ENCODE data around the gene PHLDA1.
"Not testable (repeated sequence)": the region's sequence is repeated elsewhere in the genome, so short reads cannot be mapped to it uniquely, and the experiment has no call there.

The PHLDA1 gene

DNA sequence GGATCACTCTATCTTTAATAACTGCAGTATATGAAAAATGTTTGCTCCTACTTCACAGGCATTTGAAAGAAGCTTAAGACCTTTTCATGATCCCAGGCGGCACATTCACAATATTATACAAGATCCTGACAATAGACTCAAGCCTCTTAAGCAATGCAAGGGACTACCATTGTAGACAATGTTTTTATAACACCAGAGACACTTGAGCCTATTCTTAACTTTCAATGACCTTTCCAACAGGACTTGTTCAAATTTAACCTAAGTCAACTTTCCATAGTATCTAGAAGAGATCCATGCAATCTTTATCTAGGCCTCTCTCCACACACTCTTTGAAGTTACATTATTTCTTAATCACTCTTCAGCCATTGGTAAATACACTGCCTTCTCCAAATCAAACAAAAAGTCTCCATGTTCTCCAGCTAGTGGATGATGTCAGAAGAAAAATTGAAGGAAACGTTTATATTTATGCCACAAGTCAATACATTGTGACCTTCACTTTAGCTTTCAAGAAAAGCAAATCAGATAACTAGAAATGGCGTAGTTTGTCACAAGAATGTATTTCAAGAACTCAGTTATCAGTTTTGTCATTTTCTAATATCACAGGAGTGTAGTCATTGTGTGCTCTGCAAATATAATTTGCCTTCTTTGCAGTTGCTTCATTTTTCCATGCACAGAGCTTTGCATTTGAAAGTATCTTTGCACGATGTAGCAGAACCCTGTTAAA is 41.2 kb downstream of the PHLDA1 start:
- Histone ChIP-seq H3K27me3 (ENCODE audit: control insufficient read depth, insufficient read depth, low read length) (no peaks in the 10 kb centered on the region), H3K36me3 (ENCODE audit: control insufficient read depth, insufficient read depth, low read length) (no peaks in the 10 kb centered on the region), H3K9me3 (ENCODE audit: control insufficient read depth, insufficient read depth, low read length) (no peaks in the 10 kb centered on the region), H3K9ac (ENCODE audit: low read depth, low read length) (no peak overlapping the region), H3K4me1 (ENCODE audit: control insufficient read depth, insufficient read depth, low read length) (peaks cover 7% of the 10 kb centered on the region), H3K4me3 (ENCODE audit: low read depth, low read length) (no peak overlapping the region)

- not testable (repeated sequence) for H3K4me3 ChIP-seq (ENCODE audit: low read depth, low read length); H3K9ac ChIP-seq (ENCODE audit: low read depth, low read length); H3K9me3 ChIP-seq (ENCODE audit: control insufficient read depth, insufficient read depth, low read length); H3K4me1 ChIP-seq (ENCODE audit: control insufficient read depth, insufficient read depth, low read length); H3K27me3 ChIP-seq (ENCODE audit: control insufficient read depth, insufficient read depth, low read length); H3K36me3 ChIP-seq (ENCODE audit: control insufficient read depth, insufficient read depth, low read length)
Measured at GRCh38 chr12:75987709-75988108, 43.9 kb downstream of the PHLDA1 start.

DNA sequence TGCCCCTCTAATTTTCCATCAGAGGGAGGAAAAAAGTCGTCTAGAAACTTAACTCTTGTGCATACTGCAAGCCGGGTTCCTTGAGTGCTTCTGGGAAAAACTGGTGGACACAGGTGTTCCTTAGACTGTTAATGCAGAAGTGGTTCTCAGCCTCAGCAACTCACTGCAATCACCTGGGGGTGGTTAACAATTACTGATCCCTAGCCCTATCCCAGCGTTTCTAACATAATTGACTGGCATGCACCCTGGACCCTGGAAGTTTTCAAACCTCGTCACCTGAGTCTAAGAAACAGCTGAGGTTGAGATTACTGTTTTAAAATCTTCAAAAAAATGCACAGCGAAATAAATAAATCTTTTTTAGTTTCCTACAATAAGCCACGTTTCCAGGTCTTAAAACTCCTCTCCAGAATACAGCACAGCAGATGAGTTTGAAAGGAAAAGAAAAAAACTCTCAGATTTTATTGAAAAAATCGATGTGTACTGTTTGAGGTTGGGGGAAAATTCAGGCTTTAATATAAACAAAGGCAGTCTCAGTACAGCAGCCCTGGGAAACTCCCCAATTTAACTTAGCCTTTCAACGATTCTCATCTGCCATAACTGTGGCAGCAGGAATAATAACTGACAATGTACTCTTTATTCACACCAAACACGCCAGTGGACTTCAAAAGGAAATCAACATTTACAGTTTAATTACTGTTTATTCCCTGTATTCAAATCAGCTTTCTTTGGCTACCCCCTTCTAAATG is 45.4 kb downstream of the PHLDA1 start:
- H3K36me3 ChIP-seq (ENCODE audit: control insufficient read depth, insufficient read depth, low read length) = no peaks in the 10 kb centered on the region
- peaks cover 3% of the 10 kb centered on the region for H3K4me1 ChIP-seq (ENCODE audit: control insufficient read depth, insufficient read depth, low read length)
- no peaks in the 10 kb centered on the region for H3K27me3 ChIP-seq (ENCODE audit: control insufficient read depth, insufficient read depth, low read length)
- no peaks in the 10 kb centered on the region for H3K9me3 ChIP-seq (ENCODE audit: control insufficient read depth, insufficient read depth, low read length)
- no peak overlapping the region for H3K9ac ChIP-seq (ENCODE audit: low read depth, low read length)
- no peak overlapping the region for H3K4me3 ChIP-seq (ENCODE audit: low read depth, low read length)

- H3K36me3 ChIP-seq (ENCODE audit: control insufficient read depth, insufficient read depth, low read length) = no peaks in the 10 kb centered on the region
- H3K4me3 ChIP-seq (ENCODE audit: low read depth, low read length) = no peak overlapping the region
- H3K4me1 ChIP-seq (ENCODE audit: control insufficient read depth, insufficient read depth, low read length) = peaks cover 3% of the 10 kb centered on the region
- H3K27me3 ChIP-seq (ENCODE audit: control insufficient read depth, insufficient read depth, low read length) = no peaks in the 10 kb centered on the region
- H3K9ac ChIP-seq (ENCODE audit: low read depth, low read length) = no peak overlapping the region
- no peaks in the 10 kb centered on the region for H3K9me3 ChIP-seq (ENCODE audit: control insufficient read depth, insufficient read depth, low read length)
Measured at GRCh38 chr12:75985566-75985965, 46.0 kb downstream of the PHLDA1 start.

DNA sequence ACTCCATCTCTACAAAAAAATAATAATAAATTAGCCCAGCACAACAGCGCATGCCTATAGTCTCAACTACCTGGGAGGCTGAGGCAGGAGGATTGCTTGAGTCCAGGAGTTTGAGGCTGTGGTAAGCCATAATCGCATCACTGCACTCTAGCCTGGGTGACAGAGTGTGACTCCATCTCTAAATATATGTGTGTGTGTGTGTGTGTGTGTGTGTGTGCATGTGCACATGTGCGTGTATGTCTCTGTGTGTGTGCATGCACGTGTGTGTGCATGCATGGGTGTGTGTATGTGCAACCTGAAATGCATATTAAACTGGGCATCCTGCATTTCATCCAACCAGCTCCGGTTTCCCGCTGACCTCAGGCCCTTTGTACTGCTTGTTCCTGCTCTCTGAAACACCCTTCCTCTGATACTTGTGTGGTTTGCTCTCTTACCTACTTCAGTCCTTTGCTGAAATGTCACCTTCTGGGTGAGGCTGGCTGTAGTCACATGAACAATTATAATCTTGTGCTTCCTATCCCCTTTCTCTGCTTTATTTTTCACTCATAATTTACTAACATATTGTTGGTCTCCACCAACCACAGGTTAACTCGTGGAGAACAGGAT is 46.9 kb downstream of the PHLDA1 start:
- Histone ChIP-seq H3K36me3 (ENCODE audit: control insufficient read depth, insufficient read depth, low read length) (no peaks in the 10 kb centered on the region), H3K9ac (ENCODE audit: low read depth, low read length) (no peak overlapping the region), H3K9me3 (ENCODE audit: control insufficient read depth, insufficient read depth, low read length) (no peaks in the 10 kb centered on the region), H3K4me1 (ENCODE audit: control insufficient read depth, insufficient read depth, low read length) (peaks cover 3% of the 10 kb centered on the region), H3K4me3 (ENCODE audit: low read depth, low read length) (no peak overlapping the region), H3K27me3 (ENCODE audit: control insufficient read depth, insufficient read depth, low read length) (no peaks in the 10 kb centered on the region)

DNA sequence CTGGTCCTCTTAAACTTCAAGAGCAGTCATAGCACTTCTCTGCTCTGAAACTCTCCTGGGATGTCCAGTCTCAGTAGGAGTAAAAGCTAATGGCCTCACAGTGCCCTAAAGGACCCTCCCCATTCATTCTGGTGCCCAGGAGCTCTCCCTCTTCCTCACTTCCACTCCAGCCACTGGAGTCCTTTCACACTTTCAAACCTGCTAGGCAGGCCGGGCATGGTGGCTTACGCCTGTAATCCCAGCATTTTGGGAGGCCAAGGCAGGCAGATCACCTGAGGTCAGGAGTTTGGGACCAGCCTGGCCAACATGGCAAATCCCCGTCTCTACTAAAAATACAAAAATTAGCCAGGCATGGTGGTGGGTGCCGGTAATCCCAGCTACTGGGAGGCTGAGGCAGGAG is 47.7 kb downstream of the PHLDA1 start:
- H3K4me1 ChIP-seq (ENCODE audit: control insufficient read depth, insufficient read depth, low read length); H3K9ac ChIP-seq (ENCODE audit: low read depth, low read length); H3K36me3 ChIP-seq (ENCODE audit: control insufficient read depth, insufficient read depth, low read length); H3K9me3 ChIP-seq (ENCODE audit: control insufficient read depth, insufficient read depth, low read length); H3K4me3 ChIP-seq (ENCODE audit: low read depth, low read length); H3K27me3 ChIP-seq (ENCODE audit: control insufficient read depth, insufficient read depth, low read length): not testable (repeated sequence)

GRCh38 chr12:75982979-75983660 is 48.5 kb downstream of the PHLDA1 start:
- Histone ChIP-seq H3K4me1 (ENCODE audit: control insufficient read depth, insufficient read depth, low read length) (peaks cover 7% of the 10 kb centered on the region), H3K4me3 (ENCODE audit: low read depth, low read length) (no peak overlapping the region), H3K27me3 (ENCODE audit: control insufficient read depth, insufficient read depth, low read length) (no peaks in the 10 kb centered on the region), H3K36me3 (ENCODE audit: control insufficient read depth, insufficient read depth, low read length) (no peaks in the 10 kb centered on the region), H3K9ac (ENCODE audit: low read depth, low read length) (no peak overlapping the region), H3K9me3 (ENCODE audit: control insufficient read depth, insufficient read depth, low read length) (no peaks in the 10 kb centered on the region)

GRCh38 chr12:75982169-75982564 is 49.4 kb downstream of the PHLDA1 start:
- H3K9ac ChIP-seq (ENCODE audit: low read depth, low read length) = no peak overlapping the region
- no peaks in the 10 kb centered on the region for H3K36me3 ChIP-seq (ENCODE audit: control insufficient read depth, insufficient read depth, low read length)

GRCh38 chr12:75981247-75982168 is 50.1 kb downstream of the PHLDA1 start:
- H3K27me3 ChIP-seq (ENCODE audit: control insufficient read depth, insufficient read depth, low read length) = no peaks in the 10 kb centered on the region
- H3K4me3 ChIP-seq (ENCODE audit: low read depth, low read length) = no peak overlapping the region
- peaks cover 11% of the 10 kb centered on the region for H3K4me1 ChIP-seq (ENCODE audit: control insufficient read depth, insufficient read depth, low read length)
- no peaks in the 10 kb centered on the region for H3K36me3 ChIP-seq (ENCODE audit: control insufficient read depth, insufficient read depth, low read length)
- no peaks in the 10 kb centered on the region for H3K9me3 ChIP-seq (ENCODE audit: control insufficient read depth, insufficient read depth, low read length)
- no peak overlapping the region for H3K9ac ChIP-seq (ENCODE audit: low read depth, low read length)

More at GRCh38 chr12:75982169-75982564, 49.4 kb downstream of the PHLDA1 start:
- H3K27me3 ChIP-seq (ENCODE audit: control insufficient read depth, insufficient read depth, low read length) = no peaks in the 10 kb centered on the region
- H3K4me3 ChIP-seq (ENCODE audit: low read depth, low read length) = no peak overlapping the region
- H3K4me1 ChIP-seq (ENCODE audit: control insufficient read depth, insufficient read depth, low read length) = peaks cover 11% of the 10 kb centered on the region
- no peaks in the 10 kb centered on the region for H3K9me3 ChIP-seq (ENCODE audit: control insufficient read depth, insufficient read depth, low read length)

DNA sequence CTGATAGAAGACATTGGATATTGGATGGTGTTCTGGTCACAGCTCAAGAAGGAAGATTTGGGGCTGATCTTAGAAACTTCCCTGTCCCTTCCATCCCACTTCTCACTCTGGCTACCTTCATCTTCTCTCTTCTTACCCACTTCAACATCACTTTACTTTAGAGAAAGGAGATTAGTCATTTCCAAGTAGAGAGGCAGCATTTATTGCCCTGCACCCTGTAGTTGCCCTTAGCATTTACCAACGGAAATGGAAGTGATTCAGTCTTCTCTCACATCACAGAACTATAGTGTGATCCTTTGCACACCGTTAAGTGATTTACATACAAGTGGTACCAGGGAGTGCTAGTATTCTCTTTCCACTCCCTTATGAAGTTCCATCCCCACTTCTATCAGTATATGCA is 52.4 kb downstream of the PHLDA1 start:
- H3K36me3 ChIP-seq (ENCODE audit: control insufficient read depth, insufficient read depth, low read length) = no peaks in the 10 kb centered on the region
- no peak overlapping the region for H3K4me3 ChIP-seq (ENCODE audit: low read depth, low read length)
- H3K27me3 ChIP-seq (ENCODE audit: control insufficient read depth, insufficient read depth, low read length) = no peaks in the 10 kb centered on the region
- H3K4me1 ChIP-seq (ENCODE audit: control insufficient read depth, insufficient read depth, low read length) = peaks cover 8% of the 10 kb centered on the region
- no peaks in the 10 kb centered on the region for H3K9me3 ChIP-seq (ENCODE audit: control insufficient read depth, insufficient read depth, low read length)
- H3K9ac ChIP-seq (ENCODE audit: low read depth, low read length) = no peak overlapping the region

GRCh38 chr12:75978677-75979076 is 52.9 kb downstream of the PHLDA1 start:
- H3K36me3 ChIP-seq (ENCODE audit: control insufficient read depth, insufficient read depth, low read length) = no peaks in the 10 kb centered on the region
- peaks cover 8% of the 10 kb centered on the region for H3K4me1 ChIP-seq (ENCODE audit: control insufficient read depth, insufficient read depth, low read length)
- H3K27me3 ChIP-seq (ENCODE audit: control insufficient read depth, insufficient read depth, low read length) = no peaks in the 10 kb centered on the region
- no peak overlapping the region for H3K4me3 ChIP-seq (ENCODE audit: low read depth, low read length)
- no peak overlapping the region for H3K9ac ChIP-seq (ENCODE audit: low read depth, low read length)
- no peaks in the 10 kb centered on the region for H3K9me3 ChIP-seq (ENCODE audit: control insufficient read depth, insufficient read depth, low read length)

Measured in iPS-15b (cell line).